NT2/D1 (cell line): ENCODE data around the gene SUPT20HL1.
"Not testable (repeated sequence)": the region's sequence is repeated elsewhere in the genome, so short reads cannot be mapped to it uniquely, and the experiment has no call there.

Experiments used
- DNase-seq: peaks from one replicate; pipeline ENCODE4 v3.0.0-alpha.2; 2011; ENCODE audit warnings: low read depth, low spot score
- H3K27me3 ChIP-seq: 2 replicates; pipeline ENCODE4 v1.6.0; 2011; ENCODE audit warnings: mild to moderate bottlenecking; ENCODE audit not compliant: insufficient read length, insufficient read depth
- H3K36me3 ChIP-seq: 2 replicates; pipeline ENCODE4 v1.6.1; 2011; ENCODE audit warnings: mild to moderate bottlenecking, low read length, mixed read lengths; ENCODE audit not compliant: insufficient read depth, insufficient read length
- H3K4me1 ChIP-seq: 2 replicates; pipeline ENCODE4 v1.5.1; 2011; ENCODE audit not compliant: insufficient read depth, insufficient read length
- H3K4me3 ChIP-seq: 2 replicates; pipeline ENCODE4 v1.5.1; 2011; ENCODE audit warnings: low read depth; ENCODE audit not compliant: insufficient read length
- H3K9ac ChIP-seq: 2 replicates; pipeline ENCODE4 v1.6.0; 2011; ENCODE audit warnings: low read depth; ENCODE audit not compliant: insufficient read length
- H3K9me3 ChIP-seq: 2 replicates; pipeline ENCODE4 v1.5.1; 2011; ENCODE audit warnings: mild to moderate bottlenecking, low read length; ENCODE audit not compliant: insufficient read depth
- SUZ12 ChIP-seq: IDR thresholded peaks from 2 replicates; pipeline ENCODE4 v1.6.1; 2011; ENCODE audit not compliant: insufficient read length, insufficient read depth; ENCODE audit errors: extremely low read depth
- YY1 ChIP-seq: IDR thresholded peaks from 2 replicates; pipeline ENCODE4 v1.6.1; 2011; ENCODE audit not compliant: insufficient read length, insufficient read depth
- ZNF274 ChIP-seq: IDR thresholded peaks from 2 replicates; pipeline ENCODE4 v1.6.1; 2011; ENCODE audit warnings: mild to moderate bottlenecking, low read depth, low read length

Gene SUPT20HL1

DNA sequence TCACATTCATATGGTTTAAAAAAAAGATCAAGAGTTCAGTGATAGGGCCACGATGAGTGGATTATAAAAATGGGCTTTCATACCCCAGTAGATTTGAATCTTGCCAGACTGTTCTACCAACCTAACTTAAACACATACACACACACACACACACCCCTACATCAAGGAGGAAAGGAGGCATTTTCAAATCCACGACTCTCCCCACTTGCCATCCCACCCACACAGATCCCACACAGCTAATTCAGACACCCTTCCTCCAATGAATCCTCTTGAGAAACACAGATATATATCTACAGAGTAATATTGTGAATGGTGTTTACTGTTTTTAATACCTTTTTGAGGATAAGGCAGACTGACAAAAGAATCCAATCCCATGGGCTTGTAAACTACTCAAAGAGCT lies 16.8 kb downstream of the SUPT20HL1 start:
- Histone ChIP-seq H3K36me3 (no peaks in the 10 kb centered on the region), H3K4me3 (no peak overlapping the region), H3K9ac (no peak overlapping the region), H3K27me3 (no peaks in the 10 kb centered on the region), H3K4me1 (peaks cover 5% of the 10 kb centered on the region), H3K9me3 (no peaks in the 10 kb centered on the region)
- no peak for DNase-seq
- TF ChIP-seq YY1 (no peak), ZNF274 (no peak), SUZ12 (no peak)

DNA sequence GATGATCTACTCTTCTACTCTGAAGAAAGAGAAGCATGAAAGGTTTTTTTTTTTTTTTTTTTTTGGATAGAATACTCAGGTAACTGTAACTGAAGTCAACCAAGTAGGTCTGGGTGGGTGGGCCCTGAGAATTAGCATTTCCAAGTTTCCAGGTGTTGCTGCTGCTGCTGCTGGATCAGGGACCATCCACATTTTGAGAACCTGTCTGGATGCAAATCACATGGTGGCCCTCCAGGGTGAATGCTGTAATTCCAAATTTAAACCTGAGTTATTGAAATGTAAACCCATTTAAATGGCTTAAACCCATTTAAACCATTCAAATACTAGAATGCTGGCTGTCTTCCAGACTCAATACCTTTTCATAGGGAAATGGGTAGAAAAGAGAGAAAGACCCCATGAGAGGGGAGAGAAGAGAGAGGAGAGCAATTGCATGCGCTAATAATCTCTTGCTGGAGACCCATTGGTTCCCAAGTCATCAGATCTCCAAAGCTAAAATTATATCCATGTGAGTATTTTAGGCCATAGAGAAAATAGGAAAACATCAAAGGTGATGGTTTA lies 17.6 kb downstream of the SUPT20HL1 start:
- peaks cover 3% of the 10 kb centered on the region for H3K4me1 ChIP-seq
- DNase-seq = peak; percentile 44
- no peaks in the 10 kb centered on the region for H3K9me3 ChIP-seq
- H3K9ac ChIP-seq = no peak overlapping the region
- no peak overlapping the region for H3K4me3 ChIP-seq
- no peak for TF ChIP-seq YY1
- TF ChIP-seq ZNF274 = no peak
- no peak for TF ChIP-seq SUZ12
- no peaks in the 10 kb centered on the region for H3K27me3 ChIP-seq
- no peaks in the 10 kb centered on the region for H3K36me3 ChIP-seq

DNA sequence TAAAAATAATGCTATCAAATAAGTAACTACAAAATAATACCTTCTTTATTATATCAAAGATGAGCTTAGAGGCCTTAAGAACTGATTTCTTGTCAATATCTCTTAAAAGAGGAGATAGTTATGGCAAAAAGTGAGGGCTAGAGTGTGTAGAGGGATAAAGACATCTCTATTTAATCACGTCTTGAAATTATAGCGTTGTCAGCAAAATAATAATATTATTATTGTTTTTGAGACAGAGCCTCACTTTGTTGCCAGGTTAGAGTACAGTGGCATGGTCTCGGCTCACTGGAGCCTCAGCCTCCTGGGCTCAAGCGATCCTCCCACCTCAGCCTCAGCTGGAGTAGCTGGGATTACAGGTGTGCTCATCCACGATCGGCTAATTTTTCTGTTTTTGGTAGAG lies 18.3 kb downstream of the SUPT20HL1 start:
- DNase-seq = no peak
- Histone ChIP-seq H3K9ac (no peak overlapping the region), H3K4me1 (peaks cover 3% of the 10 kb centered on the region), H3K4me3 (no peak overlapping the region), H3K27me3 (no peaks in the 10 kb centered on the region), H3K9me3 (no peaks in the 10 kb centered on the region), H3K36me3 (no peaks in the 10 kb centered on the region)
- TF ChIP-seq SUZ12 (no peak), ZNF274 (no peak), YY1 (no peak)

DNA sequence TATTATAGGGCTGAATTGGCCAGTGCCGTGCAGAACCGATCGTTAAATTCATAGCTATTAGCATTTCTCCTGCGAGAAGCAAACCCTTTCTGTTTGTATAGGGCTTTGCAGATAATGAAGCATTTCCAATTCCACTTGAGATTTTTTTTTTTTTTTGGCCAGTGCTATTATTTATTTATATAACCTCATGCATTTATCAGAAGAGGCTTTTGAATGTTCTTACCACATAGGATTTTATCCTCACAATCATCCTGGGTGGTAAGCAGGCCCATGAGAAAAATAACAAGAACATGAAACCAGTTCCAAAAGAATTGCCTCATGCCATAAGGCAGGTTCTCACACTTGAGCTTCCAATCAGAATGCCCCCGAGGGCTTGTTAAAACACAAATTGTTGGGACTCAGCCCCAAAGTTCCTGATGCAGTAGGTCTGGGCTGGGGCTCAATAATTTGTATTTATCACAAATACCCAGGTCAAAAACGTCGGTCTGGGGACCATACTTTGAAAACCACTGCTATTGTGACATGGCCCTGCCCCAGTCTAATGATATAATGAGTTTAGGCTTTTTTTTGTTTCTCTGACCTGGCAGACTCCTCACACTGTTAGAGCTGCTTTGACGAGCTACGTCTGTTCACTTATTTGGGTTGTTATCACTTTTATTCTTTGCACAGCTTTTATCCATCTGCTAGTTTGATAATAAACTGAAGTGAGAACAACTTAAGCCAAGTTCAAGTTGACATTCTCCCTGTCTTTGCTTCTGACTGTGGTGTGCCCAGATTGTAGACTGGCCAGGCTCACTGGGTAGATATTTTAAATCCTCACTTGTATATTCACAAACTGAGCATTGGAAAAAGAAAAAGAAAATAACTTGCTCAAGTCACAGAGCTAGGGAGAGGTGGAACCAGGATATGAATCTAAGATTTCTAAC lies 20.1 kb downstream of the SUPT20HL1 start:
- H3K9ac ChIP-seq = no peak overlapping the region
- no peak for DNase-seq
- H3K36me3 ChIP-seq = no peaks in the 10 kb centered on the region
- H3K9me3 ChIP-seq = no peaks in the 10 kb centered on the region
- peaks cover 3% of the 10 kb centered on the region for H3K4me1 ChIP-seq
- TF ChIP-seq SUZ12 (no peak), YY1 (no peak)
- H3K27me3 ChIP-seq = no peaks in the 10 kb centered on the region
- no peak overlapping the region for H3K4me3 ChIP-seq

DNA sequence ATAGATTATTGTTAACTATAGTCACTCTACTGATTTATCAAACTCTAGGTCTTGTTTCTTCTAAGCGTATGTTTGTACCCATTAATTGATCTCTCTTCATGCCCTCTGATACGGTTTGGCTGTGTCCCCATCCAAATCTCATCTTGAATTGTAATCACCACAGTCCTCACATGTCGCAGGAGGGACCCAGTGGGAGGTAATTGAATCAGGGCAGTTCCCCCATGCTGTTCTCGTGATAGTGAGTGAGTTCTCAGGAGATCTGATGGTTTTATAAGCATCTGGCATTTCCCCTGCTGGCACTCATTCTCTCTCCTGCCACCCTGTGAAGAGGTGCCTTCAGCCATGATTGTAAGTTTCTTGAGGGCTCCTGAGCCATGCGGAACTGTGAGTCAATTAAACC lies 21.9 kb downstream of the SUPT20HL1 start:
- H3K27me3 ChIP-seq, H3K4me1 ChIP-seq, H3K9me3 ChIP-seq, H3K4me3 ChIP-seq, DNase-seq, H3K9ac ChIP-seq, H3K36me3 ChIP-seq: not testable (repeated sequence)

DNA sequence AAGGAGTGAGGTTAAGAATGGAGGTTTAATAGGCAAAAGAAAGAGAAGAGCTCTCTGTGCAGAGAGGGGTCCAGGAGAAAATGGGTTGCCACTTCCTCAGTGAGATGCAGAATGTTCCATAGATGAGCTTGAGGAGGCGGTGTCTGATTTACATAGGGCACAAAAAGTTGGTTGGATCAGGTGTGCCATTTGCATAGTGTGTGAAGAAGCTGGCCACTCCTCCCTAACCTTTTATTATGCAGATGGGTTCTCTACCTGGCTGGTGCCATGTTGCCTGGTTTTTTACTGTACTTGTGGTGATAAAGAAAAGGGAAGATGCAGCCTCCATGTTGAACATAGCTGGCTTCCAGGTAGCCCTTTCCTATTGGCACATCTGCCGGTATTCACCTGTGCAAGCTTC lies 27.3 kb downstream of the SUPT20HL1 start:
- no peaks in the 10 kb centered on the region for H3K9me3 ChIP-seq
- no peaks in the 10 kb centered on the region for H3K36me3 ChIP-seq
- DNase-seq = no peak
- H3K4me3 ChIP-seq = no peak overlapping the region
- H3K27me3 ChIP-seq = no peaks in the 10 kb centered on the region
- no peak for TF ChIP-seq ZNF274
- TF ChIP-seq SUZ12 = no peak
- TF ChIP-seq YY1 = no peak
- no peak overlapping the region for H3K9ac ChIP-seq
- H3K4me1 ChIP-seq = no peaks in the 10 kb centered on the region

DNA sequence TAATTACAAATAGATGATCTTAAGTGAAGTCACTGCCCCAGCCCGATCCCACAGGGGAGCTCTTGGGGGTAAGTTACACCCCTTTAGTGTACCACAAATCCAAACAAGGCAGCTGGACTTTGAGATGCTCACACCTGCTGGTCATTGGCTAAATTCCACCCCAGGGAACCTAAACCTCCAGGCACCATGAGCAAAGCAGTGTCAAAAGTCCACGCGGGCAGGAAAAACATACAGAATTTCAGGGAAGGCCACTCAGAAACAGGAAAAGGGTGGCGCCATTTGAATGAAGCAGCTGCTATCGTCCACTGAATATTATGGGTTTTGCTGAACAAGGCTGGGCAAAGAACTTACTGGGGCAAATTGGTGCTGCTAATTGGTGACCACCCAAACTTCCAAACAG lies 30.9 kb downstream of the SUPT20HL1 start:
- TF ChIP-seq YY1 = no peak
- no peak for TF ChIP-seq SUZ12
- no peak for TF ChIP-seq ZNF274
- Histone ChIP-seq H3K36me3 (no peaks in the 10 kb centered on the region), H3K4me3 (no peak overlapping the region), H3K9me3 (no peaks in the 10 kb centered on the region), H3K27me3 (no peaks in the 10 kb centered on the region), H3K9ac (no peak overlapping the region), H3K4me1 (no peaks in the 10 kb centered on the region)
- DNase-seq = no peak

DNA sequence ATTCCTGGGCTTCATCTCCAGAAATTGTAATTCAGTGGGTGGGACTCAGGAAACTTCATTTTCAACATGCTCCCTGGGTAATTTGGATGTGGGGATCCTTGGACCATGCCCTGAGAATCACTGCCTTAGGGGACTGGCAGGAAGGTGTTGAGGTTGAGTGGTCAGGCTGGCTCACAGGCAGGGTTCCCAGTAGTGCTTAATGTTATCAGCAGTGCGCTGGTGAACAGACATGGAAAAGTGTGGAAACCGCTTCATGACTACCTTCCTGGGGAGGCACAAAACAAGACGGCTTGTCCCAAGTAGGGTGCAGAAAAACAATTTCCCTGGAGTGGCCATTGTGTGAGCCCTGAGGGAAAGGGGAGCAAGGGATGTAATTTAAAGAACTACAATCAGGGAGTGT lies 31.4 kb downstream of the SUPT20HL1 start:
- TF ChIP-seq ZNF274 (no peak), SUZ12 (no peak), YY1 (no peak)
- Histone ChIP-seq H3K9ac (no peak overlapping the region), H3K36me3 (no peaks in the 10 kb centered on the region), H3K4me1 (no peaks in the 10 kb centered on the region), H3K9me3 (no peaks in the 10 kb centered on the region), H3K4me3 (no peak overlapping the region), H3K27me3 (no peaks in the 10 kb centered on the region)
- no peak for DNase-seq
